Stomach (tissue), 9 donors: ENCODE data around the gene ZDHHC3. TPM values are rescaled to one million over a fixed set of nuclear protein-coding genes. Genes with fewer than 3 reads are reported as not detected.

Experiments
- DNase-seq, 2 donors: peaks; one replicate each; pipeline versions ENCODE4 v3.0.0 to v3.0.0-alpha.2; 2013 to 2019
- H3K27ac ChIP-seq, 5 donors: fragments of 200-600 bp in 4 of 5; sonication (generic) in 4 of 5; one replicate each; pipeline ENCODE4 v1.5.1; 2013 to 2019; ENCODE audit warnings: mild to moderate bottlenecking in 1 of 5, moderate library complexity in 1 of 5
- H3K27me3 ChIP-seq, 3 donors: fragments of 200-600 bp; sonication (generic); one replicate each; pipeline ENCODE4 v1.5.1; 2017 to 2019; ENCODE audit warnings: mixed run types in 1 of 3
- H3K36me3 ChIP-seq, 4 donors: fragments of 200-600 bp; sonication (generic); 1 replicate in 3 of 4; 2 replicates in 1 of 4; pipeline ENCODE4 v1.5.1; 2016 to 2019
- H3K4me1 ChIP-seq, 4 donors: fragments of 200-600 bp; sonication (generic); one replicate each; pipeline ENCODE4 v1.5.1; 2016 to 2019
- H3K4me3 ChIP-seq, 4 donors: fragments of 200-600 bp; sonication (generic) in 3 of 4; one replicate each; pipeline ENCODE4 v1.5.1; 2016 to 2019; ENCODE audit warnings: mild to moderate bottlenecking in 1 of 4
- H3K9me3 ChIP-seq, 4 donors: fragments of 200-600 bp; sonication (generic); one replicate each; pipeline ENCODE4 v1.5.1; 2016 to 2019
- EP300 ChIP-seq: sonication (generic); formaldehyde crosslinking; IDR thresholded peaks from one replicate; pipeline ENCODE4 v1.6.1; 2017; ENCODE audit warnings: antibody characterized with exemption
- POLR2A ChIP-seq, 4 donors: fragments of 450-650 bp; IDR thresholded peaks; one replicate each; pipeline ENCODE4 v1.6.1; 2016; ENCODE audit warnings: antibody characterized with exemption in 4 of 4, control low read depth in 2 of 4, mild to moderate bottlenecking in 1 of 4, moderate library complexity in 1 of 4
- POLR2AphosphoS5 ChIP-seq, 3 donors: sonication (generic); formaldehyde crosslinking; IDR thresholded peaks; one replicate each; pipeline ENCODE4 v1.6.1; 2016; ENCODE audit warnings: antibody characterized with exemption in 3 of 3
- WGBS, 5 donors: extraction: QIAGEN DNeasy Blood & Tissue Kit in 3 of 5; methylation state at CpG; one replicate each; pipeline versions ENCODE4 v1.1.5 to v1.1.7; 2013 to 2018; 5-methylcytosine and 5-hydroxymethylcytosine counted together
- intact Hi-C: fragments of 100-400 bp; cut with DNase I; formaldehyde crosslinking; loops from one replicate; pipeline ENCODE4 v1.15.1; 2023; ENCODE audit warnings: low total_unique reads
- polyA plus RNA-seq, 3 donors: library from polyadenylated mRNA; stranded (reverse); fragments of 200-250 nt; gene quantifications; one replicate each; pipeline ENCODE4 v1.2.3, GENCODE V29; 2013
- total RNA-seq, 5 donors: library from RNA; depleted of rRNA; stranded (reverse); fragments of >200 nt; gene quantifications; one replicate each; pipeline versions ENCODE4 v1.1.0 to v1.2.3, GENCODE V29; 2014 to 2016
- TF ChIP-seq, protein P1 (sequence below), 7 experiments: fragments of 450-650 bp in 4 of 7; fragments of 200-600 bp in 3 of 7; sonication (generic) in 3 of 7; IDR thresholded peaks; one replicate each; pipeline ENCODE4 v1.5.1; 2016 to 2019; ENCODE audit warnings: antibody characterized with exemption in 7 of 7, control low read depth in 2 of 7, mild to moderate bottlenecking in 1 of 7
- donor health status: healthy with polysubstance abuse.
- donor health status: Bipolar disorder and iron deficiency.
- donor health status: healthy.

ZDHHC3 gene
- total and polyA plus RNA-seq, 8 donors = 29.8 to 140 (median 77.6) TPM

- no peak for TF ChIP-seq POLR2AphosphoS5 (IDR thresholded peaks at IDR 0.05)
- TF ChIP-seq EP300 = no peak
- no peak for TF ChIP-seq POLR2A (IDR thresholded peaks at IDR 0.05)
- TF ChIP-seq, protein P1, sequence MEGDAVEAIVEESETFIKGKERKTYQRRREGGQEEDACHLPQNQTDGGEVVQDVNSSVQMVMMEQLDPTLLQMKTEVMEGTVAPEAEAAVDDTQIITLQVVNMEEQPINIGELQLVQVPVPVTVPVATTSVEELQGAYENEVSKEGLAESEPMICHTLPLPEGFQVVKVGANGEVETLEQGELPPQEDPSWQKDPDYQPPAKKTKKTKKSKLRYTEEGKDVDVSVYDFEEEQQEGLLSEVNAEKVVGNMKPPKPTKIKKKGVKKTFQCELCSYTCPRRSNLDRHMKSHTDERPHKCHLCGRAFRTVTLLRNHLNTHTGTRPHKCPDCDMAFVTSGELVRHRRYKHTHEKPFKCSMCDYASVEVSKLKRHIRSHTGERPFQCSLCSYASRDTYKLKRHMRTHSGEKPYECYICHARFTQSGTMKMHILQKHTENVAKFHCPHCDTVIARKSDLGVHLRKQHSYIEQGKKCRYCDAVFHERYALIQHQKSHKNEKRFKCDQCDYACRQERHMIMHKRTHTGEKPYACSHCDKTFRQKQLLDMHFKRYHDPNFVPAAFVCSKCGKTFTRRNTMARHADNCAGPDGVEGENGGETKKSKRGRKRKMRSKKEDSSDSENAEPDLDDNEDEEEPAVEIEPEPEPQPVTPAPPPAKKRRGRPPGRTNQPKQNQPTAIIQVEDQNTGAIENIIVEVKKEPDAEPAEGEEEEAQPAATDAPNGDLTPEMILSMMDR (IDR thresholded peaks at IDR 0.05) = no peak
- no peak overlapping the region for H3K4me3 ChIP-seq
- H3K27ac ChIP-seq = no peak overlapping the region
- peaks cover 7 to 34% (median 29%) of the 10 kb centered on the region in 4 donors for H3K36me3 ChIP-seq
- DNase-seq = no peak
- intact Hi-C loops = no loop called here
- peaks cover 5 to 62% (median 13%) of the 10 kb centered on the region in 4 donors for H3K4me1 ChIP-seq
- H3K27me3 ChIP-seq = no peaks in the 10 kb centered on the region
- no peaks in the 10 kb centered on the region for H3K9me3 ChIP-seq
- WGBS, 5 donors = 94 to 99% (median 98%) methylated on average over 3 of the region's 3 CpGs
Measured at GRCh38 chr3:44960387-44961026, 15.5 kb downstream of the ZDHHC3 start.

GRCh38 chr3:44958386-44958785, 17.6 kb downstream of the ZDHHC3 start:
- H3K27ac ChIP-seq = no peak overlapping the region
- H3K36me3 ChIP-seq = peaks cover 10 to 44% (median 40%) of the 10 kb centered on the region in 4 donors
- H3K4me3 ChIP-seq = no peak overlapping the region
- 77 to 90% (median 88%) methylated on average over 7 of the region's 7 CpGs for WGBS, 5 donors
- H3K9me3 ChIP-seq = no peaks in the 10 kb centered on the region
- intact Hi-C loops = no loop called here
- H3K27me3 ChIP-seq = no peaks in the 10 kb centered on the region
- H3K4me1 ChIP-seq = peaks cover 5 to 60% (median 11%) of the 10 kb centered on the region in 4 donors
- DNase-seq = no peak
- TF ChIP-seq, protein P1 (IDR thresholded peaks at IDR 0.05) = no peak
- TF ChIP-seq POLR2A (IDR thresholded peaks at IDR 0.05) (no peak), POLR2AphosphoS5 (IDR thresholded peaks at IDR 0.05) (no peak), EP300 (no peak)

- WGBS, 5 donors = 96 to 97% (median 96%) methylated on average over 4 of the region's 4 CpGs
- H3K36me3 ChIP-seq = peaks cover 10 to 45% (median 41%) of the 10 kb centered on the region in 4 donors
- no peak overlapping the region for H3K27ac ChIP-seq
- H3K27me3 ChIP-seq = no peaks in the 10 kb centered on the region
- TF ChIP-seq EP300 (no peak), POLR2AphosphoS5 (IDR thresholded peaks at IDR 0.05) (no peak), POLR2A (IDR thresholded peaks at IDR 0.05) (no peak)
- TF ChIP-seq, protein P1 (IDR thresholded peaks at IDR 0.05) = no peak
- H3K4me3 ChIP-seq = no peak overlapping the region
- intact Hi-C loops = no loop called here
- peaks cover 5 to 57% (median 10%) of the 10 kb centered on the region in 4 donors for H3K4me1 ChIP-seq
- DNase-seq = no peak
- H3K9me3 ChIP-seq = no peaks in the 10 kb centered on the region
Measured at GRCh38 chr3:44957986-44958385, 18.0 kb downstream of the ZDHHC3 start.

- intact Hi-C loops = no loop called here
- peaks cover 10 to 47% (median 44%) of the 10 kb centered on the region in 4 donors for H3K36me3 ChIP-seq
- H3K4me1 ChIP-seq = peaks cover 5 to 39% (median 7%) of the 10 kb centered on the region in 4 donors
- H3K9me3 ChIP-seq = no peaks in the 10 kb centered on the region
- H3K27me3 ChIP-seq = no peaks in the 10 kb centered on the region
- WGBS, 5 donors = 82 to 100% (median 93%) methylated on average over 1 of the region's 1 CpG
- no peak overlapping the region for H3K4me3 ChIP-seq
- no peak for DNase-seq
- no peak overlapping the region for H3K27ac ChIP-seq
- TF ChIP-seq, protein P1 (IDR thresholded peaks at IDR 0.05) = no peak
- TF ChIP-seq EP300 (no peak), POLR2AphosphoS5 (IDR thresholded peaks at IDR 0.05) (no peak), POLR2A (IDR thresholded peaks at IDR 0.05) (no peak)
Measured at GRCh38 chr3:44955917-44956316, 20.1 kb downstream of the ZDHHC3 start.
